HepG2 (cell line): ENCODE measurements around the gene GNG7. TPM values are rescaled to one million over a fixed set of nuclear protein-coding genes. Genes with fewer than 3 reads are reported as not detected.

Source experiments
- CHD4 ChIP-seq: fragments of 200-600 bp; sonication (generic); IDR thresholded peaks from 2 replicates; pipeline ENCODE4 v1.7.0; 2017; ENCODE audit warnings: mild to moderate bottlenecking, low read length, borderline replicate concordance
- CREB1 ChIP-seq, 2 experiments: fragments of 450-650 bp in 1 of 2; IDR thresholded peaks; 2 replicates each; pipeline ENCODE4 v1.6.1; 2016 to 2017; ENCODE audit warnings: control low read depth in 1 of 2, mild to moderate bottlenecking in 1 of 2, missing compliant biosample characterization in 1 of 2, missing genetic modification characterization in 1 of 2
- EZH2 ChIP-seq: conservative IDR thresholded peaks from 2 replicates; pipeline ENCODE4 v1.6.1; 2012; ENCODE audit warnings: mild to moderate bottlenecking, low read depth, low read length, moderate library complexity
- FOSL2 ChIP-seq: sonication (generic); formaldehyde crosslinking; IDR thresholded peaks from 2 replicates; pipeline ENCODE4 v1.4.0; 2020; ENCODE audit warnings: missing genetic modification reagents
- FOXP1 ChIP-seq, 2 experiments: fragments of 450-650 bp in 1 of 2; IDR thresholded peaks; 2 replicates each; pipeline ENCODE4 v1.6.1; 2017 to 2018; ENCODE audit warnings: antibody characterized with exemption in 1 of 2
- GABPA ChIP-seq, 2 experiments: IDR thresholded peaks; 2 replicates each; pipeline ENCODE4 v1.6.1; 2011 to 2016; ENCODE audit warnings: low read depth in 2 of 2, low read length in 1 of 2, missing biosample characterization in 1 of 2, missing genetic modification characterization in 1 of 2
- KDM1A ChIP-seq: IDR thresholded peaks from 2 replicates; pipeline ENCODE4 v1.6.1; 2016; ENCODE audit warnings: missing compliant biosample characterization
- KDM6A ChIP-seq: IDR thresholded peaks from 2 replicates; pipeline ENCODE4 v1.6.1; 2016; ENCODE audit warnings: low read depth
- KLF12 ChIP-seq: sonication (generic); formaldehyde crosslinking; IDR thresholded peaks from 2 replicates; pipeline ENCODE4 v1.4.0; 2020; ENCODE audit warnings: missing genetic modification reagents, borderline replicate concordance
- MAFF ChIP-seq: IDR thresholded peaks from 2 replicates; pipeline ENCODE4 v1.6.1; 2011; ENCODE audit warnings: low read depth, low read length, improper control_type of control experiment
- MIER3 ChIP-seq: IDR thresholded peaks from 2 replicates; pipeline ENCODE4 v1.6.1; 2016; ENCODE audit warnings: missing compliant biosample characterization, borderline replicate concordance
- NFE2L2 ChIP-seq: fragments of 150-350 bp; IDR thresholded peaks from 2 replicates; pipeline ENCODE4 v1.6.1; 2014; ENCODE audit warnings: low read length
- RBAK ChIP-seq: sonication (generic); formaldehyde crosslinking; IDR thresholded peaks from 2 replicates; pipeline ENCODE4 v1.5.1; 2020; ENCODE audit warnings: mild to moderate bottlenecking, missing genetic modification reagents
- SCMH1 ChIP-seq: sonication (generic); formaldehyde crosslinking; IDR thresholded peaks from 2 replicates; pipeline ENCODE4 v1.9.0; 2021; ENCODE audit warnings: missing genetic modification reagents, mild to moderate bottlenecking, borderline replicate concordance
- ZFP37 ChIP-seq: sonication (generic); formaldehyde crosslinking; IDR thresholded peaks from 2 replicates; pipeline ENCODE4 v1.4.0; 2020; ENCODE audit warnings: missing genetic modification reagents, borderline replicate concordance
- ZNF317 ChIP-seq: sonication (generic); formaldehyde crosslinking; IDR thresholded peaks from 2 replicates; pipeline ENCODE4 v1.5.0; 2020; ENCODE audit warnings: mild to moderate bottlenecking, missing genetic modification reagents
- ZNF354B ChIP-seq: sonication (generic); formaldehyde crosslinking; IDR thresholded peaks from 2 replicates; pipeline ENCODE4 v1.8.0; 2022; ENCODE audit warnings: mild to moderate bottlenecking, missing genetic modification reagents
- ZNF383 ChIP-seq: sonication (generic); formaldehyde crosslinking; IDR thresholded peaks from 2 replicates; pipeline ENCODE4 v1.4.0; 2020; ENCODE audit warnings: missing genetic modification reagents, mild to moderate bottlenecking, borderline replicate concordance
- ZNF780A ChIP-seq: sonication (generic); formaldehyde crosslinking; IDR thresholded peaks from 2 replicates; pipeline ENCODE4 v1.8.0; 2022; ENCODE audit warnings: mild to moderate bottlenecking, missing genetic modification reagents, moderate library complexity
- polyA plus RNA-seq, 8 experiments: library from polyadenylated mRNA; depleted of rRNA in 3 of 8; stranded (reverse) in 7 of 8; unstranded in 1 of 8; fragments of >200 nt; fragmentation: Illumina TruSeq in 4 of 8; extraction: Trizol in 4 of 8; gene quantifications; 2 replicates each; pipeline versions ENCODE4 v1.2.1 to v1.2.3, GENCODE V29; 2011 to 2016; ENCODE audit warnings: low read depth in 4 of 8, missing spikeins in 1 of 8, mixed read lengths in 1 of 8; ENCODE audit not compliant: insufficient read depth in 1 of 8
- total RNA-seq, 5 experiments: library from RNA; depleted of rRNA; stranded (reverse); fragments of >200 nt; fragmentation: Illumina TruSeq; extraction: Trizol; gene quantifications; 2 replicates each; pipeline ENCODE4 v1.2.3, GENCODE V29; 2016; ENCODE audit warnings: low read depth in 1 of 5
- TF ChIP-seq, protein P1 (sequence below): sonication (generic); formaldehyde crosslinking; IDR thresholded peaks from 2 replicates; pipeline ENCODE4 v1.4.0; 2020; ENCODE audit warnings: missing genetic modification reagents
- TF ChIP-seq, protein P2 (sequence below): sonication (generic); formaldehyde crosslinking; IDR thresholded peaks from 2 replicates; pipeline ENCODE4 v1.5.1; 2020; ENCODE audit warnings: mild to moderate bottlenecking, missing genetic modification reagents
- TF ChIP-seq, protein P3 (sequence below): sonication (generic); formaldehyde crosslinking; IDR thresholded peaks from 2 replicates; pipeline ENCODE4 v1.9.0; 2022; ENCODE audit warnings: low read depth, missing genetic modification reagents
- TF ChIP-seq, protein P4 (sequence below): sonication (generic); formaldehyde crosslinking; IDR thresholded peaks from 2 replicates; pipeline ENCODE4 v1.8.0; 2022; ENCODE audit warnings: mild to moderate bottlenecking, missing genetic modification reagents; ENCODE audit not compliant: insufficient replicate concordance

The GNG7 gene
- total and polyA plus RNA-seq, 2 of the 13 experiments (the other 11 are each of a cell fraction or from before 2014, with no cell fraction given) = 1.4 to 3.3 TPM

DNA sequence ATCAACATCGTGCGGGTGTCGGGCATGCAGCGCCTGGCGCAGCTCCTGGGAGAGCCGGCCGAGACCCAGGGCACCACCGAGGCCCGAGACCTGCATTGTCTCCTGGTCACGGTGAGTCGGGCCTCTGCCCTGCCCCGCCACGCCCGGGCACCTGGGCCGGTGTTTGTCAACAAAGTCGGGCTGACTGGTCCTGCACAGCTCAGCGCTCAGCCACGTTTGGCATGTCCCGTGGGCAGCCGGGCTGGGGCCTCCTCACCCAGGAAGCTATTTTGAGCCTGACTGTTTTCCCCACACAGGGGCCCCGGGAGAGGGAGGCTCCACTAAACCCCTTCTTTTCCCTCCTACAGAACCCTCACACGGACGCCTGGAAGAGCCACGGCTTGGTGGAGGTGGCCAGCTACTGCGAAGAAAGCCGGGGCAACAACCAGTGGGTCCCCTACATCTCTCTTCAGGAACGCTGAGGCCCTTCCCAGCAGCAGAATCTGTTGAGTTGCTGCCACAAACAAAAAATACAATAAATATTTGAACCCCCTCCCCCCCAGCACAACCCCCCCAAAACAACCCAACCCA lies 225.3 kb downstream of the GNG7 start (continued):
- TF ChIP-seq SCMH1 (no peak), MIER3 (no peak), KDM1A (CRISPR knock-in tag) (no peak), EZH2 (no peak), MAFF (no peak), NFE2L2 (no peak), ZNF383 (CRISPR knock-in tag) (no peak), KDM6A (CRISPR knock-in tag) (no peak), FOSL2 (CRISPR knock-in tag) (peak; percentile 66), FOXP1 (IDR thresholded peaks at IDR 0.05) (no peak), FOXP1 (CRISPR knock-in tag; IDR thresholded peaks at IDR 0.05) (peak; percentile 34; the same call in 1 of the 2 replicates), RBAK (CRISPR knock-in tag) (no peak), CHD4 (no peak), GABPA (IDR thresholded peaks at IDR 0.05; ENCODE audit: low read depth, low read length) (no peak), GABPA (CRISPR knock-in tag; IDR thresholded peaks at IDR 0.05; ENCODE audit: low read depth) (no peak), KLF12 (CRISPR knock-in tag) (no peak), ZNF780A (no peak), ZNF354B (CRISPR knock-in tag) (no peak), ZNF317 (CRISPR knock-in tag) (no peak), CREB1 (IDR thresholded peaks at IDR 0.05) (no peak), CREB1 (CRISPR knock-in tag; IDR thresholded peaks at IDR 0.05) (no peak), ZFP37 (CRISPR knock-in tag) (no peak)
- TF ChIP-seq, protein P1, sequence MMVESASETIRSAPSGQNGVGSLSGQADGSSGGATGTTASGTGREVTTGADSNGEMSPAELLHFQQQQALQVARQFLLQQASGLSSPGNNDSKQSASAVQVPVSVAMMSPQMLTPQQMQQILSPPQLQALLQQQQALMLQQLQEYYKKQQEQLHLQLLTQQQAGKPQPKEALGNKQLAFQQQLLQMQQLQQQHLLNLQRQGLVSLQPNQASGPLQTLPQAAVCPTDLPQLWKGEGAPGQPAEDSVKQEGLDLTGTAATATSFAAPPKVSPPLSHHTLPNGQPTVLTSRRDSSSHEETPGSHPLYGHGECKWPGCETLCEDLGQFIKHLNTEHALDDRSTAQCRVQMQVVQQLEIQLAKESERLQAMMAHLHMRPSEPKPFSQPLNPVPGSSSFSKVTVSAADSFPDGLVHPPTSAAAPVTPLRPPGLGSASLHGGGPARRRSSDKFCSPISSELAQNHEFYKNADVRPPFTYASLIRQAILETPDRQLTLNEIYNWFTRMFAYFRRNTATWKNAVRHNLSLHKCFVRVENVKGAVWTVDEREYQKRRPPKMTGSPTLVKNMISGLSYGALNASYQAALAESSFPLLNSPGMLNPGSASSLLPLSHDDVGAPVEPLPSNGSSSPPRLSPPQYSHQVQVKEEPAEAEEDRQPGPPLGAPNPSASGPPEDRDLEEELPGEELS = no peak
- TF ChIP-seq, protein P2, sequence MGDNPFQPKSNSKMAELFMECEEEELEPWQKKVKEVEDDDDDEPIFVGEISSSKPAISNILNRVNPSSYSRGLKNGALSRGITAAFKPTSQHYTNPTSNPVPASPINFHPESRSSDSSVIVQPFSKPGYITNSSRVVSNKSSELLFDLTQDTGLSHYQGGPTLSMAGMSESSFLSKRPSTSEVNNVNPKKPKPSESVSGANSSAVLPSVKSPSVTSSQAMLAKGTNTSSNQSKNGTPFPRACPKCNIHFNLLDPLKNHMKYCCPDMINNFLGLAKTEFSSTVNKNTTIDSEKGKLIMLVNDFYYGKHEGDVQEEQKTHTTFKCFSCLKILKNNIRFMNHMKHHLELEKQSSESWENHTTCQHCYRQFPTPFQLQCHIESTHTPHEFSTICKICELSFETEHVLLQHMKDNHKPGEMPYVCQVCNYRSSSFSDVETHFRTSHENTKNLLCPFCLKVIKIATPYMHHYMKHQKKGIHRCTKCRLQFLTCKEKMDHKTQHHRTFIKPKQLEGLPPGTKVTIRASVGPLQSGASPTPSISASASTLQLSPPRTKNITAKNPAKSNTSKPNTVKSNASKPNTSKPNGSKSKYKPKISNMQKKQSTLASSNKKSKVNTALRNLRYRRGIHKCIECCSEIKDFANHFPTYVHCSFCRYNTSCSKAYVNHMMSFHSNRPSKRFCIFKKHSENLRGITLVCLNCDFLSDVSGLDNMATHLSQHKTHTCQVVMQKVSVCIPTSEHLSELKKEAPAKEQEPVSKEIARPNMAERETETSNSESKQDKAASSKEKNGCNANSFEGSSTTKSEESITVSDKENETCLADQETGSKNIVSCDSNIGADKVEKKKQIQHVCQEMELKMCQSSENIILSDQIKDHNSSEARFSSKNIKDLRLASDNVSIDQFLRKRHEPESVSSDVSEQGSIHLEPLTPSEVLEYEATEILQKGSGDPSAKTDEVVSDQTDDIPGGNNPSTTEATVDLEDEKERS (CRISPR knock-in tag) = no peak
- TF ChIP-seq, protein P3, sequence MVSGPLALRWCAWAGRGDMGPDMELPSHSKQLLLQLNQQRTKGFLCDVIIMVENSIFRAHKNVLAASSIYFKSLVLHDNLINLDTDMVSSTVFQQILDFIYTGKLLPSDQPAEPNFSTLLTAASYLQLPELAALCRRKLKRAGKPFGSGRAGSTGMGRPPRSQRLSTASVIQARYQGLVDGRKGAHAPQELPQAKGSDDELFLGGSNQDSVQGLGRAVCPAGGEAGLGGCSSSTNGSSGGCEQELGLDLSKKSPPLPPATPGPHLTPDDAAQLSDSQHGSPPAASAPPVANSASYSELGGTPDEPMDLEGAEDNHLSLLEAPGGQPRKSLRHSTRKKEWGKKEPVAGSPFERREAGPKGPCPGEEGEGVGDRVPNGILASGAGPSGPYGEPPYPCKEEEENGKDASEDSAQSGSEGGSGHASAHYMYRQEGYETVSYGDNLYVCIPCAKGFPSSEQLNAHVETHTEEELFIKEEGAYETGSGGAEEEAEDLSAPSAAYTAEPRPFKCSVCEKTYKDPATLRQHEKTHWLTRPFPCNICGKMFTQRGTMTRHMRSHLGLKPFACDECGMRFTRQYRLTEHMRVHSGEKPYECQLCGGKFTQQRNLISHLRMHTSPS = no peak; the same call in 1 of the 2 replicates
- TF ChIP-seq, protein P4, sequence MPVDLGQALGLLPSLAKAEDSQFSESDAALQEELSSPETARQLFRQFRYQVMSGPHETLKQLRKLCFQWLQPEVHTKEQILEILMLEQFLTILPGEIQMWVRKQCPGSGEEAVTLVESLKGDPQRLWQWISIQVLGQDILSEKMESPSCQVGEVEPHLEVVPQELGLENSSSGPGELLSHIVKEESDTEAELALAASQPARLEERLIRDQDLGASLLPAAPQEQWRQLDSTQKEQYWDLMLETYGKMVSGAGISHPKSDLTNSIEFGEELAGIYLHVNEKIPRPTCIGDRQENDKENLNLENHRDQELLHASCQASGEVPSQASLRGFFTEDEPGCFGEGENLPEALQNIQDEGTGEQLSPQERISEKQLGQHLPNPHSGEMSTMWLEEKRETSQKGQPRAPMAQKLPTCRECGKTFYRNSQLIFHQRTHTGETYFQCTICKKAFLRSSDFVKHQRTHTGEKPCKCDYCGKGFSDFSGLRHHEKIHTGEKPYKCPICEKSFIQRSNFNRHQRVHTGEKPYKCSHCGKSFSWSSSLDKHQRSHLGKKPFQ = no peak
